ENCODE results near the gene CHAC2. TPM values are rescaled to one million over a fixed set of nuclear protein-coding genes. Genes with fewer than 3 reads are reported as not detected.

CHAC2 gene
- total and polyA plus RNA-seq, 2 donors (not counting 1 experiment from before 2014, with no cell fraction given) = 1.7 to 3.3 TPM

DNA sequence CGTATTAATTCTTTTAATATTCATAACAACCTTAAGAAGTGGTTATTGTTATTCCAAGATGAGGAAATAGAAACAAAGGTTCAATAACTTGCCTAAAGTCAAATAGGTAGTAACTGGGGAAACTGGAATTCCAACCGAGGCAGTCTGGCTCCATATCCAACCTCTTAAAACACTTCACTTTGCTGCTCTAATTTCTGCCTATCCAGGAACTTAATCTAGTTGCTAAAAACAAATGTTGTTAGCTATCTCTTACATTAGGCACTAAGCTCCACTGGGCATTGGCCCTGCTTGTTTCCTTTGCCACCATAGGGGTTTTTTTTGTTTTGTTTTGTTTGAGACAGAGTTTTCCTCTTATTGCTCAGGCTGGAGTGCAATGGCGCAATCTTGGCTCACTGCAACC, 44.0 kb downstream of the CHAC2 start:
- TF ChIP-seq EZH2 (IDR thresholded peaks at IDR 0.05; ENCODE audit: low read length, missing control alignments) = no peak
- TF ChIP-seq, protein P1, sequence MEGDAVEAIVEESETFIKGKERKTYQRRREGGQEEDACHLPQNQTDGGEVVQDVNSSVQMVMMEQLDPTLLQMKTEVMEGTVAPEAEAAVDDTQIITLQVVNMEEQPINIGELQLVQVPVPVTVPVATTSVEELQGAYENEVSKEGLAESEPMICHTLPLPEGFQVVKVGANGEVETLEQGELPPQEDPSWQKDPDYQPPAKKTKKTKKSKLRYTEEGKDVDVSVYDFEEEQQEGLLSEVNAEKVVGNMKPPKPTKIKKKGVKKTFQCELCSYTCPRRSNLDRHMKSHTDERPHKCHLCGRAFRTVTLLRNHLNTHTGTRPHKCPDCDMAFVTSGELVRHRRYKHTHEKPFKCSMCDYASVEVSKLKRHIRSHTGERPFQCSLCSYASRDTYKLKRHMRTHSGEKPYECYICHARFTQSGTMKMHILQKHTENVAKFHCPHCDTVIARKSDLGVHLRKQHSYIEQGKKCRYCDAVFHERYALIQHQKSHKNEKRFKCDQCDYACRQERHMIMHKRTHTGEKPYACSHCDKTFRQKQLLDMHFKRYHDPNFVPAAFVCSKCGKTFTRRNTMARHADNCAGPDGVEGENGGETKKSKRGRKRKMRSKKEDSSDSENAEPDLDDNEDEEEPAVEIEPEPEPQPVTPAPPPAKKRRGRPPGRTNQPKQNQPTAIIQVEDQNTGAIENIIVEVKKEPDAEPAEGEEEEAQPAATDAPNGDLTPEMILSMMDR (conservative IDR thresholded peaks at IDR 0.05 in 1 of 2, IDR thresholded peaks at IDR 0.05 in 1 of 2; ENCODE audit: low read depth in 1 of 2, low read length in 2 of 2) = no peak
- no peaks in the 10 kb centered on the region for H3K4me1 ChIP-seq (ENCODE audit: control insufficient read depth, extremely low read depth, insufficient read depth, low read length)
- H3K27ac ChIP-seq (ENCODE audit: insufficient read depth, low read length) = no peak overlapping the region
- no peak overlapping the region for H3K9ac ChIP-seq (ENCODE audit: insufficient read depth, low read length)
- no peaks in the 10 kb centered on the region for H4K20me1 ChIP-seq (ENCODE audit: control insufficient read depth, extremely low read depth, insufficient read depth, low read length)
- H3K4me3 ChIP-seq (replicated peaks in 1 of 4; ENCODE audit: control extremely low read depth in 1 of 4, insufficient read depth in 1 of 4, low read depth in 3 of 4, low read length in 4 of 4) = no peak overlapping the region
- DNase-seq (ENCODE audit: low read depth in 2 of 2) = no peak
- no peaks in the 10 kb centered on the region for H3K27me3 ChIP-seq (ENCODE audit: control insufficient read depth, insufficient read depth, low read length)
- H3K36me3 ChIP-seq (ENCODE audit: control insufficient read depth, insufficient read depth, low read length) = peaks cover 6% of the 10 kb centered on the region
- no peak overlapping the region for H3K4me2 ChIP-seq (ENCODE audit: extremely low read depth, insufficient read depth, low read length)
- H3K9me3 ChIP-seq (ENCODE audit: control insufficient read depth, insufficient read depth, low read depth, low read length) = no peaks in the 10 kb centered on the region
- no peak overlapping the region for H2AFZ ChIP-seq (ENCODE audit: low read length)
- no peaks in the 10 kb centered on the region for H3K79me2 ChIP-seq (ENCODE audit: control insufficient read depth, insufficient read depth, low read length)

DNA sequence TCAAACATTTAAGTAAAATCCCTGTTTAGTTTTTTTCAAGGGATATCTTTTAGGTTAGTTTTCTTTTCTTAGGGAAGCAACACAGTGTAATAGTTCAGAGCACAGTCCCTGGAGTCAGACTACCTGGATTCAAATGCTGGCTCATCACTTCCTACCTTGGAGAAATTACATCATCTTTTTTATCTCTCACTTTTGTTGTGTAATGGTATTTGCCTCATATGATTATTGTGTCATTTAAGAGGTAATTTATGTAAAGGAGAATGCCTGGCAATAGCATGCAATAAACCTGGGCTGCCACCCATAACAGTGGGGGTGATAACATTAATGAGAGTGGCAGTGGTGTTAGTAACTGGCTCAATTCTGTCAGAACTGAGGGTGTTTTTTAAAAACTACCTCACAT, 45.5 kb downstream of the CHAC2 start:
- TF ChIP-seq, protein P1 (conservative IDR thresholded peaks at IDR 0.05 in 1 of 2, IDR thresholded peaks at IDR 0.05 in 1 of 2; ENCODE audit: low read depth in 1 of 2, low read length in 2 of 2) = no peak
- no peak for TF ChIP-seq EZH2 (IDR thresholded peaks at IDR 0.05; ENCODE audit: low read length, missing control alignments)
- H3K27ac ChIP-seq (ENCODE audit: insufficient read depth, low read length) = no peak overlapping the region
- H3K4me2 ChIP-seq (ENCODE audit: extremely low read depth, insufficient read depth, low read length) = no peak overlapping the region
- no peak overlapping the region for H2AFZ ChIP-seq (ENCODE audit: low read length)
- no peaks in the 10 kb centered on the region for H3K27me3 ChIP-seq (ENCODE audit: control insufficient read depth, insufficient read depth, low read length)
- H3K36me3 ChIP-seq (ENCODE audit: control insufficient read depth, insufficient read depth, low read length) = peaks cover 6% of the 10 kb centered on the region
- no peaks in the 10 kb centered on the region for H3K9me3 ChIP-seq (ENCODE audit: control insufficient read depth, insufficient read depth, low read depth, low read length)
- no peak overlapping the region for H3K9ac ChIP-seq (ENCODE audit: insufficient read depth, low read length)
- no peak for DNase-seq (ENCODE audit: low read depth in 2 of 2)
- H3K79me2 ChIP-seq (ENCODE audit: control insufficient read depth, insufficient read depth, low read length) = no peaks in the 10 kb centered on the region
- no peak overlapping the region for H3K4me3 ChIP-seq (replicated peaks in 1 of 4; ENCODE audit: control extremely low read depth in 1 of 4, insufficient read depth in 1 of 4, low read depth in 3 of 4, low read length in 4 of 4)
- H4K20me1 ChIP-seq (ENCODE audit: control insufficient read depth, extremely low read depth, insufficient read depth, low read length) = no peaks in the 10 kb centered on the region
- no peaks in the 10 kb centered on the region for H3K4me1 ChIP-seq (ENCODE audit: control insufficient read depth, extremely low read depth, insufficient read depth, low read length)

- Histone ChIP-seq H3K9me3 (ENCODE audit: control insufficient read depth, insufficient read depth, low read depth, low read length) (no peaks in the 10 kb centered on the region), H3K4me1 (ENCODE audit: control insufficient read depth, extremely low read depth, insufficient read depth, low read length) (no peaks in the 10 kb centered on the region), H3K27ac (ENCODE audit: insufficient read depth, low read length) (no peak overlapping the region), H3K79me2 (ENCODE audit: control insufficient read depth, insufficient read depth, low read length) (no peaks in the 10 kb centered on the region), H3K27me3 (ENCODE audit: control insufficient read depth, insufficient read depth, low read length) (no peaks in the 10 kb centered on the region), H4K20me1 (ENCODE audit: control insufficient read depth, extremely low read depth, insufficient read depth, low read length) (no peaks in the 10 kb centered on the region), H3K4me2 (ENCODE audit: extremely low read depth, insufficient read depth, low read length) (no peak overlapping the region), H3K9ac (ENCODE audit: insufficient read depth, low read length) (no peak overlapping the region), H3K36me3 (ENCODE audit: control insufficient read depth, insufficient read depth, low read length) (peaks cover 3% of the 10 kb centered on the region), H3K4me3 (replicated peaks in 1 of 4; ENCODE audit: control extremely low read depth in 1 of 4, insufficient read depth in 1 of 4, low read depth in 3 of 4, low read length in 4 of 4) (no peak overlapping the region), H2AFZ (ENCODE audit: low read length) (no peak overlapping the region)
- TF ChIP-seq, protein P1 (conservative IDR thresholded peaks at IDR 0.05 in 1 of 2, IDR thresholded peaks at IDR 0.05 in 1 of 2; ENCODE audit: low read depth in 1 of 2, low read length in 2 of 2) = no peak
- no peak for TF ChIP-seq EZH2 (IDR thresholded peaks at IDR 0.05; ENCODE audit: low read length, missing control alignments)
- no peak for DNase-seq (ENCODE audit: low read depth in 2 of 2)
Measured at GRCh38 chr2:53818854-53819435, 51.3 kb downstream of the CHAC2 start.

Data from fibroblast of lung (primary cell).